ENCODE measurements around the gene CPPED1. TPM values are rescaled to one million over a fixed set of nuclear protein-coding genes. Genes with fewer than 3 reads are reported as not detected.

Gene CPPED1
- total RNA-seq, 1 donor from 2014 or later: 9.7 TPM

DNA sequence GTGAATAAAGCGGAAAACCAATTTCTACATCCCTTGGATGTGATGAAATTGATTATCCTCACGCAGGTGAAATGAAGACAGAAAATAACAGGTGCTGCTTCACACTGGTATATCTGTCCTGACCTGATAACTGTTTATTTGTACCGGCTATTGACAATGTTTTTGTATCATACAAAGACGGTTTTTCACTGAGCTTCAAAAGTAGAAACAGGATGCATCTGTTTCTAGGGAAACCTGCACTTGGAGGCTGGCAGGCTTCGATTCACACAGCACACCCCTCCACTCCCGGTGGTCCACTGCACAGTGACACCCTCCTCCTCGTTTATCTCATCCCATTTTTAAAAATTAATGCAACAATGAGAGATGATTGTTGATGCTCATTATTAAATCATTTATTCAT is 104.5 kb downstream of the CPPED1 start:
- Histone ChIP-seq H3K9me3 (ENCODE audit: low read depth) (no peaks in the 10 kb centered on the region), H3F3A (ENCODE audit: low read depth) (no peaks in the 10 kb centered on the region), H3K4me1 (no peaks in the 10 kb centered on the region), H3K4me2 (no peak overlapping the region), H3K27ac (no peak overlapping the region), H3K79me2 (ENCODE audit: low read depth) (no peaks in the 10 kb centered on the region), H3K36me3 (no peaks in the 10 kb centered on the region), H2AFZ (replicated peaks) (no peak overlapping the region), H3K9ac (no peak overlapping the region), H3K27me3 (no peaks in the 10 kb centered on the region), H4K20me1 (ENCODE audit: low read depth) (no peaks in the 10 kb centered on the region), H3K4me3 (no peak overlapping the region)
- no peaks in the 10 kb centered on the region for H3K4me1 Mint-ChIP-seq
- no peak overlapping the region for H3K27ac Mint-ChIP-seq
- H3K27me3 Mint-ChIP-seq (ENCODE audit: insufficient read depth, low read depth): peaks cover 2% of the 10 kb centered on the region
- no peaks in the 10 kb centered on the region for H3K36me3 Mint-ChIP-seq
- TF ChIP-seq, protein P1, sequence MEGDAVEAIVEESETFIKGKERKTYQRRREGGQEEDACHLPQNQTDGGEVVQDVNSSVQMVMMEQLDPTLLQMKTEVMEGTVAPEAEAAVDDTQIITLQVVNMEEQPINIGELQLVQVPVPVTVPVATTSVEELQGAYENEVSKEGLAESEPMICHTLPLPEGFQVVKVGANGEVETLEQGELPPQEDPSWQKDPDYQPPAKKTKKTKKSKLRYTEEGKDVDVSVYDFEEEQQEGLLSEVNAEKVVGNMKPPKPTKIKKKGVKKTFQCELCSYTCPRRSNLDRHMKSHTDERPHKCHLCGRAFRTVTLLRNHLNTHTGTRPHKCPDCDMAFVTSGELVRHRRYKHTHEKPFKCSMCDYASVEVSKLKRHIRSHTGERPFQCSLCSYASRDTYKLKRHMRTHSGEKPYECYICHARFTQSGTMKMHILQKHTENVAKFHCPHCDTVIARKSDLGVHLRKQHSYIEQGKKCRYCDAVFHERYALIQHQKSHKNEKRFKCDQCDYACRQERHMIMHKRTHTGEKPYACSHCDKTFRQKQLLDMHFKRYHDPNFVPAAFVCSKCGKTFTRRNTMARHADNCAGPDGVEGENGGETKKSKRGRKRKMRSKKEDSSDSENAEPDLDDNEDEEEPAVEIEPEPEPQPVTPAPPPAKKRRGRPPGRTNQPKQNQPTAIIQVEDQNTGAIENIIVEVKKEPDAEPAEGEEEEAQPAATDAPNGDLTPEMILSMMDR (IDR thresholded peaks at IDR 0.05): no peak
- TF ChIP-seq EZH2phosphoT487 (IDR thresholded peaks at IDR 0.05) (no peak), EZH2 (IDR thresholded peaks at IDR 0.05) (no peak)
- DNase-seq (ENCODE audit: low spot score): no peak
- no peak overlapping the region for H3K4me3 Mint-ChIP-seq
- H3K9me3 Mint-ChIP-seq: no peaks in the 10 kb centered on the region

DNA sequence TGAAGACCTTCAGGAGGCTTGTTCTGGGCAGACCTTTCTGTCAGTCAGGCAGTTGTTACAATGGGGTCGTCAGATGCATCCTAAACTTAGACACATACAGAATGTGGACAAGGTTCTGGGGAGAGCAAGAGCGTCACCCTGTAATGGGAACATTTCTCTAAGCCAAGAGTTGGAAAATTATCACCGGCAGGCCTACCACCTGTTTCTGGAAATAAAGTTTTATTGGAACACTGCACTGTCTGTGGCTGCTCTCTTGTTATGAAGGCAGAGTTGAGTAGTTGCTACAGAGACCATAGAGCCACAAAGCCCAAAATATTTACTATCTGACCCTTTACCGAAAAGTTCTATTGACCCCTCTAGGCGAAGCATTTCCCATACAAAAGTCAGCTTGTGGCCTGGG is 106.2 kb downstream of the CPPED1 start:
- Histone ChIP-seq H3K27ac (no peak overlapping the region), H3K4me1 (no peaks in the 10 kb centered on the region), H3K4me3 (no peak overlapping the region), H3K79me2 (ENCODE audit: low read depth) (no peaks in the 10 kb centered on the region), H4K20me1 (ENCODE audit: low read depth) (no peaks in the 10 kb centered on the region), H3K4me2 (no peak overlapping the region), H3F3A (ENCODE audit: low read depth) (no peaks in the 10 kb centered on the region), H3K27me3 (no peaks in the 10 kb centered on the region), H3K9me3 (ENCODE audit: low read depth) (no peaks in the 10 kb centered on the region), H3K36me3 (no peaks in the 10 kb centered on the region), H3K9ac (no peak overlapping the region), H2AFZ (replicated peaks) (no peak overlapping the region)
- H3K4me3 Mint-ChIP-seq: peak overlapping the region; percentile 30
- no peaks in the 10 kb centered on the region for H3K4me1 Mint-ChIP-seq
- H3K27ac Mint-ChIP-seq: no peak overlapping the region
- H3K9me3 Mint-ChIP-seq: no peaks in the 10 kb centered on the region
- no peak for TF ChIP-seq EZH2 (IDR thresholded peaks at IDR 0.05)
- TF ChIP-seq EZH2phosphoT487 (IDR thresholded peaks at IDR 0.05): no peak
- H3K36me3 Mint-ChIP-seq: no peaks in the 10 kb centered on the region
- DNase-seq (ENCODE audit: low spot score): no peak
- peaks cover 4% of the 10 kb centered on the region for H3K27me3 Mint-ChIP-seq (ENCODE audit: insufficient read depth, low read depth)

DNA sequence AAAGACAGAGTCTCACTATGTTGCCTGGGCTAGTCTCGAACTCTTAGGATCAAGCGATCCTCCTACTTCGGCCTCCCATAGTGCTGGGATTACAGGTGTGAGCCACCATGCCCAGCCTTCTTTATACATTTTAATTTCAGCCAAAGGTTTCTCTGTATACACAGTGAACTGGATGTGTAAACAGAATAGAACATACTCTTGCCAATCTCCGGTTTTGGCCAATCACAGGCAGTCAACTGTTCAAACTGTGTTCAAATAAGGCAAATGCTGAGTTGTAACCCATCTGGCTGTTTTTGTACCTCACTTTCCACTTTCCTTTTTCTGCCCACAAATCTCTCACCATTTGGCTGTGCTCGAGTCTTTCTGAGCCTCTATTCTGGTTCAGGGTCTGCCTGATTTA is 108.2 kb downstream of the CPPED1 start:
- Histone ChIP-seq H3K36me3 (no peaks in the 10 kb centered on the region), H3K27me3 (no peaks in the 10 kb centered on the region), H4K20me1 (ENCODE audit: low read depth) (no peaks in the 10 kb centered on the region), H3K4me2 (no peak overlapping the region), H3K9me3 (ENCODE audit: low read depth) (no peaks in the 10 kb centered on the region), H3K4me3 (no peak overlapping the region), H2AFZ (replicated peaks) (no peak overlapping the region), H3K9ac (no peak overlapping the region), H3K79me2 (ENCODE audit: low read depth) (no peaks in the 10 kb centered on the region), H3F3A (ENCODE audit: low read depth) (no peaks in the 10 kb centered on the region), H3K4me1 (no peaks in the 10 kb centered on the region), H3K27ac (no peak overlapping the region)
- H3K27me3 Mint-ChIP-seq (ENCODE audit: insufficient read depth, low read depth): peaks cover 4% of the 10 kb centered on the region
- no peaks in the 10 kb centered on the region for H3K36me3 Mint-ChIP-seq
- no peak overlapping the region for H3K27ac Mint-ChIP-seq
- H3K4me3 Mint-ChIP-seq: no peak overlapping the region
- TF ChIP-seq, protein P1 (IDR thresholded peaks at IDR 0.05): no peak
- TF ChIP-seq EZH2phosphoT487 (IDR thresholded peaks at IDR 0.05) (no peak), EZH2 (IDR thresholded peaks at IDR 0.05) (no peak)
- no peaks in the 10 kb centered on the region for H3K4me1 Mint-ChIP-seq
- no peak for DNase-seq (ENCODE audit: low spot score)
- no peaks in the 10 kb centered on the region for H3K9me3 Mint-ChIP-seq

DNA sequence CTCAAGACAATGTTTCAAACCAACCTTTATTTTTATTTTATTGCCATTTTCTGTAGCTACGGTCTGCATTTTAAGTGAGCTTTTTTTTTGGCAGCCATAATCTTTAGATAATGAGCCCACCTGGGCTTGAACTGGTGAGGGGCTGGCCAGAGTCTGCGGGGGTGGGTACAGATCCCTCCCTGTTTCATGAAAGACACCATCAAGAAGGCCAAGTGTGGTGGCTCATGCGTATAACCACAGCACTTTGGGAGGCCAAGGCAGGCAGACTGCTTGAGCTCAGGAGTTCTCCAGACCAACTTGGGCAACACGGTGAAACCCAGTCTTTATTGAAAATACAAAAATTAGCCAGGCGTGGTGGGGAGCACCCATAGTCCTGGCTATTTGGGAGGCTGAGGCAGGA is 113.7 kb downstream of the CPPED1 start:
- Histone ChIP-seq H3K36me3 (no peaks in the 10 kb centered on the region), H3K4me2 (no peak overlapping the region), H4K20me1 (ENCODE audit: low read depth) (no peaks in the 10 kb centered on the region), H3K4me3 (no peak overlapping the region), H3K9me3 (ENCODE audit: low read depth) (no peaks in the 10 kb centered on the region), H2AFZ (replicated peaks) (no peak overlapping the region), H3K79me2 (ENCODE audit: low read depth) (no peaks in the 10 kb centered on the region), H3F3A (ENCODE audit: low read depth) (no peaks in the 10 kb centered on the region), H3K27ac (no peak overlapping the region), H3K4me1 (no peaks in the 10 kb centered on the region), H3K27me3 (no peaks in the 10 kb centered on the region), H3K9ac (no peak overlapping the region)
- DNase-seq (ENCODE audit: low spot score): no peak
- Mint-ChIP-seq H3K4me3 (no peak overlapping the region), H3K9me3 (no peaks in the 10 kb centered on the region), H3K36me3 (peaks cover 2% of the 10 kb centered on the region), H3K27me3 (ENCODE audit: insufficient read depth, low read depth) (peaks cover 2% of the 10 kb centered on the region), H3K4me1 (no peaks in the 10 kb centered on the region), H3K27ac (no peak overlapping the region)
- TF ChIP-seq EZH2phosphoT487 (IDR thresholded peaks at IDR 0.05): no peak
